ENCODE results near the gene LTB4R.

Gene LTB4R

GRCh38 chr14:24304019-24304387 lies 7.3 kb upstream of the LTB4R start:
- no peak for DNase-seq

- no peak for DNase-seq
Measured at GRCh38 chr14:24307156-24307574, 4.1 kb upstream of the LTB4R start.

- peak; percentile 74 for DNase-seq
Measured at GRCh38 chr14:24307575-24308341, 3.5 kb upstream of the LTB4R start, which contains the start of gene CIDEB. CIDEB (minus strand) TSS chr14:24307977; CDS start chr14:24307858, 119 bp downstream.

GRCh38 chr14:24308342-24309124 lies 2.8 kb upstream of the LTB4R start:
- no peak for DNase-seq

GRCh38 chr14:24309538-24310264 lies 1.6 kb upstream of the LTB4R start, which contains the start of gene LTB4R2:
LTB4R2 (plus strand) TSS chr14:24310140; CDS start chr14:24310665, 525 bp downstream.
- DNase-seq, result no peak

- DNase-seq, result no peak
Measured at GRCh38 chr14:24310265-24310645, 1.0 kb upstream of the LTB4R start.

- DNase-seq, result no peak
Measured at GRCh38 chr14:24311837-24312615, 724 bp downstream of the LTB4R start.

- DNase-seq, result peak; percentile 60
Measured at GRCh38 chr14:24312736-24313507, 1.6 kb downstream of the LTB4R start.

GRCh38 chr14:24313913-24314312 lies 2.6 kb downstream of the LTB4R start:
- no peak for DNase-seq

- no peak for DNase-seq
Measured at GRCh38 chr14:24314377-24315193, 3.3 kb downstream of the LTB4R start.

- no peak for DNase-seq
Measured at GRCh38 chr14:24315243-24315806, 4.0 kb downstream of the LTB4R start.

GRCh38 chr14:24315807-24316596 lies 4.7 kb downstream of the LTB4R start:
- no peak for DNase-seq

GRCh38 chr14:24316597-24316950 lies 5.3 kb downstream of the LTB4R start:
- no peak for DNase-seq

GRCh38 chr14:24317141-24317928 lies 6.0 kb downstream of the LTB4R start:
- DNase-seq, result no peak

- DNase-seq, result no peak
Measured at GRCh38 chr14:24321212-24321975, 10.1 kb downstream of the LTB4R start.

GRCh38 chr14:24322672-24323071 lies 11.4 kb downstream of the LTB4R start:
- no peak for DNase-seq

- no peak for DNase-seq
Measured at GRCh38 chr14:24323341-24323740, 12.0 kb downstream of the LTB4R start.

- no peak for DNase-seq
Measured at GRCh38 chr14:24324024-24324423, 12.7 kb downstream of the LTB4R start.
